OCI-LY3 (cell line): Measurements from ENCODE around the gene GRIK2.

Experiments
- EZH2phosphoT487 ChIP-seq: fragments of 200-600 bp; shearing (Covaris generic); IDR thresholded peaks from 2 replicates; pipeline ENCODE4 v1.6.1; 2018; ENCODE audit warnings: antibody characterized with exemption, mixed run types, low read depth
- TF ChIP-seq, protein P1 (sequence below): fragments of 200-600, 300-600 bp; sonication (generic); IDR thresholded peaks from 2 replicates; pipeline ENCODE4 v1.5.1; 2014; ENCODE audit warnings: antibody characterized with exemption, low read length, low read depth

DNA sequence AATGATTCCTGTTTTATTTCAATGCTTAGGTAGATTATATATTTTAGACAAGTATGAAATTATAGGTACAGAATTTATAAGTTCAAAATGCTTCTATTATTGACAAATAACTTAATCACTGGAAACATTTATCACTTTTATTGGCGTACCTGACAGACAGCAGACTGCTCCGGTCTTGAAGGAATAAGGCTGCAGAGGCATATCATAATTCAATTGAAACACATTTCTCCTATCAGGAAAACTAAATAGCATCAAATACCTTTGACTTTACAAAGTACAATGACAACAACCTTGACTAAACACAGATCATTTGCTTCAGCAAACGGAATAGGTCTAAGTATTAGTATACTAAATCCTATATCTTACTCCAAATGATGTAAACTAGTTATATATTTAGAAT is 91.3 kb downstream of the GRIK2 start:
- TF ChIP-seq, protein P1, sequence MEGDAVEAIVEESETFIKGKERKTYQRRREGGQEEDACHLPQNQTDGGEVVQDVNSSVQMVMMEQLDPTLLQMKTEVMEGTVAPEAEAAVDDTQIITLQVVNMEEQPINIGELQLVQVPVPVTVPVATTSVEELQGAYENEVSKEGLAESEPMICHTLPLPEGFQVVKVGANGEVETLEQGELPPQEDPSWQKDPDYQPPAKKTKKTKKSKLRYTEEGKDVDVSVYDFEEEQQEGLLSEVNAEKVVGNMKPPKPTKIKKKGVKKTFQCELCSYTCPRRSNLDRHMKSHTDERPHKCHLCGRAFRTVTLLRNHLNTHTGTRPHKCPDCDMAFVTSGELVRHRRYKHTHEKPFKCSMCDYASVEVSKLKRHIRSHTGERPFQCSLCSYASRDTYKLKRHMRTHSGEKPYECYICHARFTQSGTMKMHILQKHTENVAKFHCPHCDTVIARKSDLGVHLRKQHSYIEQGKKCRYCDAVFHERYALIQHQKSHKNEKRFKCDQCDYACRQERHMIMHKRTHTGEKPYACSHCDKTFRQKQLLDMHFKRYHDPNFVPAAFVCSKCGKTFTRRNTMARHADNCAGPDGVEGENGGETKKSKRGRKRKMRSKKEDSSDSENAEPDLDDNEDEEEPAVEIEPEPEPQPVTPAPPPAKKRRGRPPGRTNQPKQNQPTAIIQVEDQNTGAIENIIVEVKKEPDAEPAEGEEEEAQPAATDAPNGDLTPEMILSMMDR, result no peak
- TF ChIP-seq EZH2phosphoT487, result no peak
